SK-N-SH (cell line): ENCODE data around the gene MAPK8IP1. TPM values are rescaled to one million over a fixed set of nuclear protein-coding genes. Genes with fewer than 3 reads are reported as not detected.

Source experiments
- CTCF ChIA-PET: fragments of 300-600, 350-600 bp; formaldehyde crosslinking; extraction: SDS; loops from one replicate; lab custom pipeline; 2021; lab: Yijun Ruan, JAX
- POLR2A ChIA-PET: fragments of 350-600 bp; sonication (Branson Sonifier 250); formaldehyde crosslinking; extraction: SDS; loops from one replicate; lab custom pipeline; 2020; ENCODE audit warnings: antibody characterized with exemption, inconsistent platforms; lab: Yijun Ruan, JAX
- DNase-seq: peaks from one replicate; pipeline ENCODE4 v3.0.0; 2012
- H2AFZ ChIP-seq: fragments of 200-600 bp; sonication (generic); 2 replicates; pipeline ENCODE4 v1.8.1; 2016; ENCODE audit warnings: antibody characterized with exemption, mild to moderate bottlenecking, low read depth
- H3F3A ChIP-seq: fragments of 200-600 bp; sonication (generic); replicated peaks from 2 replicates; pipeline ENCODE3; 2016; ENCODE audit warnings: antibody characterized with exemption, mild to moderate bottlenecking; ENCODE audit not compliant: insufficient read depth
- H3K27ac ChIP-seq, 2 experiments: fragments of 200-500 bp in 1 of 2; fragments of 200-600 bp in 1 of 2; sonication (Bioruptor generic) in 1 of 2; sonication (generic), shearing (Covaris generic) in 1 of 2; 2 replicates each; pipeline versions ENCODE4 v1.5.1 to v1.6.1; 2014 to 2016; ENCODE audit warnings: low read depth in 2 of 2, inconsistent platforms in 1 of 2, low read length in 1 of 2, mild to moderate bottlenecking in 1 of 2, mixed read lengths in 1 of 2
- H3K27me3 ChIP-seq: fragments of 200-600 bp; sonication (generic), shearing (Covaris generic); 2 replicates; pipeline ENCODE4 v1.6.1; 2016; ENCODE audit warnings: mixed run types; ENCODE audit not compliant: insufficient read depth
- H3K36me3 ChIP-seq, 2 experiments: fragments of 200-500 bp in 1 of 2; fragments of 200-600 bp in 1 of 2; sonication (Bioruptor generic) in 1 of 2; sonication (generic) in 1 of 2; replicated peaks in 1 of 2; 2 replicates each; pipeline versions ENCODE3 to v1.5.1; 2014 to 2016; ENCODE audit warnings: low read length in 1 of 2, mild to moderate bottlenecking in 1 of 2; ENCODE audit not compliant: insufficient read depth in 2 of 2, control insufficient read depth in 1 of 2
- H3K4me1 ChIP-seq, 2 experiments: fragments of 200-500 bp in 1 of 2; fragments of 200-600 bp in 1 of 2; sonication (Bioruptor generic) in 1 of 2; sonication (generic), shearing (Covaris generic) in 1 of 2; 2 replicates each; pipeline versions ENCODE4 v1.5.1 to v1.6.1; 2014 to 2016; ENCODE audit warnings: low read depth in 1 of 2, low read length in 1 of 2, mixed run types in 1 of 2; ENCODE audit not compliant: insufficient read depth in 2 of 2, control insufficient read depth in 1 of 2
- H3K4me2 ChIP-seq: fragments of 200-600 bp; sonication (generic), shearing (Covaris generic); 2 replicates; pipeline ENCODE4 v1.6.1; 2017; ENCODE audit warnings: mixed run types
- H3K4me3 ChIP-seq, 2 experiments: fragments of 200-500 bp in 1 of 2; fragments of 200-600 bp in 1 of 2; sonication (Bioruptor generic) in 1 of 2; sonication (generic), shearing (Covaris generic) in 1 of 2; 2 replicates each; pipeline versions ENCODE4 v1.5.1 to v1.8.1; 2014 to 2016; ENCODE audit warnings: low read depth in 2 of 2, inconsistent platforms in 1 of 2, low read length in 1 of 2, mild to moderate bottlenecking in 1 of 2, mixed read lengths in 1 of 2, moderate library complexity in 1 of 2
- H3K79me2 ChIP-seq: fragments of 200-600 bp; sonication (generic); 2 replicates; pipeline ENCODE4 v1.8.1; 2017; ENCODE audit warnings: mild to moderate bottlenecking; ENCODE audit not compliant: insufficient read depth
- H3K9ac ChIP-seq: fragments of 200-600 bp; sonication (generic); 2 replicates; pipeline ENCODE4 v1.6.1; 2017; ENCODE audit warnings: mixed run types
- H3K9me2 ChIP-seq: fragments of 200-600 bp; sonication (generic); 2 replicates; pipeline ENCODE4 v1.6.1; 2017; ENCODE audit warnings: mixed run types
- H3K9me3 ChIP-seq: fragments of 200-600 bp; sonication (generic); 2 replicates; pipeline ENCODE4 v1.6.1; 2017; ENCODE audit warnings: mixed run types, mild to moderate bottlenecking, moderate library complexity
- H4K20me1 ChIP-seq: fragments of 200-600 bp; sonication (generic); 2 replicates; pipeline ENCODE4 v1.6.1; 2017; ENCODE audit warnings: mild to moderate bottlenecking, mixed run types; ENCODE audit not compliant: insufficient read depth
- CTCF ChIP-seq: fragments of 200-600 bp; sonication (generic); IDR thresholded peaks from 2 replicates; pipeline ENCODE4 v1.6.1; 2017; ENCODE audit warnings: antibody characterized with exemption, mild to moderate bottlenecking, moderate library complexity
- ELF1 ChIP-seq: IDR thresholded peaks from 2 replicates; pipeline ENCODE4 v1.4.0; 2012
- EZH2phosphoT487 ChIP-seq: fragments of 200-600 bp; sonication (generic); IDR thresholded peaks from 2 replicates; pipeline ENCODE4 v1.6.1; 2017; ENCODE audit warnings: low read depth, mixed run types, mild to moderate bottlenecking, antibody characterized with exemption, moderate library complexity, borderline replicate concordance
- FOXJ3 ChIP-seq: sonication (generic); formaldehyde crosslinking; IDR thresholded peaks from 2 replicates; pipeline ENCODE4 v1.5.1; 2020; ENCODE audit warnings: mild to moderate bottlenecking, missing genetic modification reagents
- FOXM1 ChIP-seq: IDR thresholded peaks from 2 replicates; pipeline ENCODE4 v1.4.0; 2012; ENCODE audit warnings: low read depth, mild to moderate bottlenecking
- GATA2 ChIP-seq: sonication (generic); formaldehyde crosslinking; IDR thresholded peaks from 2 replicates; pipeline ENCODE4 v1.5.0; 2020; ENCODE audit warnings: mild to moderate bottlenecking, missing genetic modification reagents
- JUND ChIP-seq: IDR thresholded peaks from 2 replicates; pipeline ENCODE4 v1.4.0; 2012
- NRF1 ChIP-seq: IDR thresholded peaks from 2 replicates; pipeline ENCODE4 v1.6.1; 2012; ENCODE audit warnings: low read depth, mild to moderate bottlenecking, low read length
- PBX3 ChIP-seq: IDR thresholded peaks from 2 replicates; pipeline ENCODE4; 2012
- RXRA ChIP-seq: IDR thresholded peaks from 2 replicates; pipeline ENCODE4 v1.4.0; 2012; ENCODE audit warnings: low read depth, mild to moderate bottlenecking, borderline replicate concordance
- SIN3A ChIP-seq: IDR thresholded peaks from 2 replicates; pipeline ENCODE4 v1.6.1; 2012; ENCODE audit warnings: low read depth, mild to moderate bottlenecking, low read length, moderate library complexity, borderline replicate concordance
- TEAD4 ChIP-seq: IDR thresholded peaks from 2 replicates; pipeline ENCODE4 v1.4.0; 2012; ENCODE audit warnings: mild to moderate bottlenecking, borderline replicate concordance; ENCODE audit not compliant: insufficient read depth
- USF2 ChIP-seq: fragments of 150-350 bp; IDR thresholded peaks from 2 replicates; pipeline ENCODE4 v1.6.1; 2017; ENCODE audit warnings: antibody characterized with exemption, low read length, low read depth, borderline replicate concordance
- YY1 ChIP-seq: IDR thresholded peaks from 2 replicates; pipeline ENCODE4 v1.4.0; 2012; ENCODE audit warnings: low read depth, mild to moderate bottlenecking
- WGBS: methylation state at CpG from one replicate; pipeline ENCODE4 v1.1.6; 2017; ENCODE audit warnings: low lambda C conversion rate; 5-methylcytosine and 5-hydroxymethylcytosine counted together
- polyA plus RNA-seq, 3 experiments: library from polyadenylated mRNA; depleted of rRNA; stranded (reverse); fragments of >200 nt; gene quantifications; 2 replicates each; pipeline ENCODE4 v1.2.3, GENCODE V29; 2012
- TF ChIP-seq, protein P1 (sequence below): IDR thresholded peaks from 2 replicates; pipeline ENCODE4 v1.4.0; 2012; ENCODE audit warnings: low read depth, borderline replicate concordance
- TF ChIP-seq, protein P2 (sequence below): IDR thresholded peaks from 2 replicates; pipeline ENCODE4 v1.4.0; 2012; ENCODE audit warnings: low read depth, borderline replicate concordance

The MAPK8IP1 gene
- polyA plus RNA-seq, 1 of the 3 experiments (the other 2 are of a cell fraction), result 12.5 TPM

GRCh38 chr11:45900916-45901617, 15.6 kb downstream of the MAPK8IP1 start:
- no peaks in the 10 kb centered on the region for H3K79me2 ChIP-seq
- peak overlapping the region in 1 of 2 experiments; percentile 76; a peak in 1 of 4 replicates for H3K27ac ChIP-seq
- H3K4me2 ChIP-seq, result peak overlapping the region; percentile 99
- POLR2A ChIA-PET, result interaction anchor here (0.7 kb wide), 1 partner anchor 17 kb away, joined by 3 read pairs; no protein-coding TSS in a partner anchor
- H3K9me3 ChIP-seq, result no peaks in the 10 kb centered on the region
- H3K9ac ChIP-seq, result peak overlapping the region; percentile 78
- 63% methylated on average over 8 of the region's 8 CpGs for WGBS
- H2AFZ ChIP-seq, result no peak overlapping the region
- TF ChIP-seq YY1 (no peak), RXRA (no peak), JUND (no peak), PBX3 (no peak), ELF1 (no peak), SIN3A (no peak), FOXM1 (no peak), USF2 (no peak), FOXJ3 (no peak), TEAD4 (no peak), EZH2phosphoT487 (no peak), CTCF (no peak), NRF1 (no peak), GATA2 (no peak)
- TF ChIP-seq, protein P1, sequence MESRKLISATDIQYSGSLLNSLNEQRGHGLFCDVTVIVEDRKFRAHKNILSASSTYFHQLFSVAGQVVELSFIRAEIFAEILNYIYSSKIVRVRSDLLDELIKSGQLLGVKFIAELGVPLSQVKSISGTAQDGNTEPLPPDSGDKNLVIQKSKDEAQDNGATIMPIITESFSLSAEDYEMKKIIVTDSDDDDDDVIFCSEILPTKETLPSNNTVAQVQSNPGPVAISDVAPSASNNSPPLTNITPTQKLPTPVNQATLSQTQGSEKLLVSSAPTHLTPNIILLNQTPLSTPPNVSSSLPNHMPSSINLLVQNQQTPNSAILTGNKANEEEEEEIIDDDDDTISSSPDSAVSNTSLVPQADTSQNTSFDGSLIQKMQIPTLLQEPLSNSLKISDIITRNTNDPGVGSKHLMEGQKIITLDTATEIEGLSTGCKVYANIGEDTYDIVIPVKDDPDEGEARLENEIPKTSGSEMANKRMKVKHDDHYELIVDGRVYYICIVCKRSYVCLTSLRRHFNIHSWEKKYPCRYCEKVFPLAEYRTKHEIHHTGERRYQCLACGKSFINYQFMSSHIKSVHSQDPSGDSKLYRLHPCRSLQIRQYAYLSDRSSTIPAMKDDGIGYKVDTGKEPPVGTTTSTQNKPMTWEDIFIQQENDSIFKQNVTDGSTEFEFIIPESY, result no peak
- TF ChIP-seq, protein P2, sequence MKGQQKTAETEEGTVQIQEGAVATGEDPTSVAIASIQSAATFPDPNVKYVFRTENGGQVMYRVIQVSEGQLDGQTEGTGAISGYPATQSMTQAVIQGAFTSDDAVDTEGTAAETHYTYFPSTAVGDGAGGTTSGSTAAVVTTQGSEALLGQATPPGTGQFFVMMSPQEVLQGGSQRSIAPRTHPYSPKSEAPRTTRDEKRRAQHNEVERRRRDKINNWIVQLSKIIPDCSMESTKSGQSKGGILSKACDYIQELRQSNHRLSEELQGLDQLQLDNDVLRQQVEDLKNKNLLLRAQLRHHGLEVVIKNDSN, result no peak
- TF ChIP-seq, all 33 proteins: peak for 0
- CTCF ChIA-PET, result interaction anchor here (1.1 to 2.8 kb wide), 3 partner anchors 18 to 130 kb away, joined by 3 to 17 read pairs (median 3); no protein-coding TSS in a partner anchor
- Histone ChIP-seq H3F3A (no peaks in the 10 kb centered on the region), H3K9me2 (no peaks in the 10 kb centered on the region), H4K20me1 (peaks cover 9% of the 10 kb centered on the region; the same call in 1 of the 2 replicates), H3K4me3 (peak overlapping the region; percentile 52 to 93), H3K36me3 (peaks cover 0 to 25% of the 10 kb centered on the region in 2 experiments), H3K27me3 (no peaks in the 10 kb centered on the region), H3K4me1 (peaks cover 11 to 37% of the 10 kb centered on the region in 2 experiments; a peak in 2 of 4 replicates)
- peak; percentile 42 for DNase-seq
